ENCODE results near the gene SLC39A9. TPM values are rescaled to one million over a fixed set of nuclear protein-coding genes. Genes with fewer than 3 reads are reported as not detected.
A peak's percentile ranks its signal among the peaks of the same experiment; 100 is the strongest.

SLC39A9 gene
- total and polyA plus RNA-seq, 2 of the 13 experiments (the other 11 are each of a cell fraction or from before 2014, with no cell fraction given): 46.6 to 69.5 TPM

DNA sequence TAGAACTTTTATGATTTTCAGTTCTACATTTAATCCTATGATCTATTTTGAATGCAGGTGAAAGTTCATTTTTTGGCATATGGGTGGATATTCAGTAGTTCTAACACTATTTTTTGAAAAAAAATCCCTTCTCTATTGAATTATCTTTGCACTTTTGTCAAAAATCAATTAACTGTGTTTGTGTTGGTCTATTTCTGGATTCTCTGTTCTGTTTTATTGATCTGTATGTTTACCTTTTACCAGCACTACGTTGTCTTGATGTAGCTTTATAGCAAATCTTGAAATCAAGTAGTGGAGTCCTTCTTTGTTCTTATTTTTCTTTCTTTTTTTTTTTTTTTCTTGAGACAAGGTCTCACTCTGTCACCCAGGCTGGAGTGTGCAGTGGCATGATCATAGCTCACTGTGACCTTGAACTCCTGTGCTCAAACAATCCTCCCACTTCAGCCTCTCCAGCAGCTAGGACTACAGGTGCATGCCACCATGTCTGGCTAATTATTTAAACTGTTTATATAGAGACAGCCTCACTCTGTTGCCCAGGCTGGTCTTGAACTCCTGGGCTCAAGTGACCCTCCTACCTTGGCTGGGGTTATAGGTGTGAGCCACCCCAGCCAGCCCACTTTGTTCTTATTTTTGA, 31.9 kb downstream of the SLC39A9 start (continued):
- TF ChIP-seq, protein P1, sequence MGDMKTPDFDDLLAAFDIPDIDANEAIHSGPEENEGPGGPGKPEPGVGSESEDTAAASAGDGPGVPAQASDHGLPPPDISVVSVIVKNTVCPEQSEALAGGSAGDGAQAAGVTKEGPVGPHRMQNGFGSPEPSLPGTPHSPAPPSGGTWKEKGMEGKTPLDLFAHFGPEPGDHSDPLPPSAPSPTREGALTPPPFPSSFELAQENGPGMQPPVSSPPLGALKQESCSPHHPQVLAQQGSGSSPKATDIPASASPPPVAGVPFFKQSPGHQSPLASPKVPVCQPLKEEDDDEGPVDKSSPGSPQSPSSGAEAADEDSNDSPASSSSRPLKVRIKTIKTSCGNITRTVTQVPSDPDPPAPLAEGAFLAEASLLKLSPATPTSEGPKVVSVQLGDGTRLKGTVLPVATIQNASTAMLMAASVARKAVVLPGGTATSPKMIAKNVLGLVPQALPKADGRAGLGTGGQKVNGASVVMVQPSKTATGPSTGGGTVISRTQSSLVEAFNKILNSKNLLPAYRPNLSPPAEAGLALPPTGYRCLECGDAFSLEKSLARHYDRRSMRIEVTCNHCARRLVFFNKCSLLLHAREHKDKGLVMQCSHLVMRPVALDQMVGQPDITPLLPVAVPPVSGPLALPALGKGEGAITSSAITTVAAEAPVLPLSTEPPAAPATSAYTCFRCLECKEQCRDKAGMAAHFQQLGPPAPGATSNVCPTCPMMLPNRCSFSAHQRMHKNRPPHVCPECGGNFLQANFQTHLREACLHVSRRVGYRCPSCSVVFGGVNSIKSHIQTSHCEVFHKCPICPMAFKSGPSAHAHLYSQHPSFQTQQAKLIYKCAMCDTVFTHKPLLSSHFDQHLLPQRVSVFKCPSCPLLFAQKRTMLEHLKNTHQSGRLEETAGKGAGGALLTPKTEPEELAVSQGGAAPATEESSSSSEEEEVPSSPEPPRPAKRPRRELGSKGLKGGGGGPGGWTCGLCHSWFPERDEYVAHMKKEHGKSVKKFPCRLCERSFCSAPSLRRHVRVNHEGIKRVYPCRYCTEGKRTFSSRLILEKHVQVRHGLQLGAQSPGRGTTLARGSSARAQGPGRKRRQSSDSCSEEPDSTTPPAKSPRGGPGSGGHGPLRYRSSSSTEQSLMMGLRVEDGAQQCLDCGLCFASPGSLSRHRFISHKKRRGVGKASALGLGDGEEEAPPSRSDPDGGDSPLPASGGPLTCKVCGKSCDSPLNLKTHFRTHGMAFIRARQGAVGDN (CRISPR knock-in tag; IDR thresholded peaks at IDR 0.05): no peak
- TF ChIP-seq HNF4A (CRISPR knock-in tag; IDR thresholded peaks at IDR 0.05) (peak; percentile 77), TBL1XR1 (IDR thresholded peaks at IDR 0.05; ENCODE audit: borderline replicate concordance, low read length, partially characterized antibody) (peak; percentile 26), ZNF839 (CRISPR knock-in tag; IDR thresholded peaks at IDR 0.05; ENCODE audit: borderline replicate concordance) (no peak), EEA1 (CRISPR knock-in tag; IDR thresholded peaks at IDR 0.05; ENCODE audit: borderline replicate concordance) (no peak), ZMYM4 (CRISPR knock-in tag; IDR thresholded peaks at IDR 0.05) (peak; percentile 74), NR2F1 (CRISPR knock-in tag; IDR thresholded peaks at IDR 0.05) (0 out of 4 replicates have a peak, but pooled peaks of 1 of the 2 experiments have one; percentile 20), ONECUT2 (CRISPR knock-in tag; IDR thresholded peaks at IDR 0.05) (peak; percentile 86), HMGA1 (CRISPR knock-in tag; conservative IDR thresholded peaks at IDR 0.05) (no peak), ZMYM3 (CRISPR knock-in tag; IDR thresholded peaks at IDR 0.05) (peak; percentile 89), RXRB (CRISPR knock-in tag; IDR thresholded peaks at IDR 0.05; ENCODE audit: borderline replicate concordance) (peak; percentile 74), SP5 (CRISPR knock-in tag; IDR thresholded peaks at IDR 0.05; ENCODE audit: borderline replicate concordance, low read depth) (peak; percentile 76), RXRA (CRISPR knock-in tag; IDR thresholded peaks at IDR 0.05) (peak; percentile 57; the same call in 1 of the 2 replicates), ZMYM2 (CRISPR knock-in tag; IDR thresholded peaks at IDR 0.05) (peak; percentile 94), GATAD2A (CRISPR knock-in tag; IDR thresholded peaks at IDR 0.05) (peak; percentile 63; the same call in 1 of the 2 replicates), GABPB1 (CRISPR knock-in tag; IDR thresholded peaks at IDR 0.05) (0 out of 2 replicates have a peak, but pooled peaks have one; percentile 14), FOSL2 (CRISPR knock-in tag; IDR thresholded peaks at IDR 0.05) (peak; percentile 42)
- TF ChIP-seq, protein P2, sequence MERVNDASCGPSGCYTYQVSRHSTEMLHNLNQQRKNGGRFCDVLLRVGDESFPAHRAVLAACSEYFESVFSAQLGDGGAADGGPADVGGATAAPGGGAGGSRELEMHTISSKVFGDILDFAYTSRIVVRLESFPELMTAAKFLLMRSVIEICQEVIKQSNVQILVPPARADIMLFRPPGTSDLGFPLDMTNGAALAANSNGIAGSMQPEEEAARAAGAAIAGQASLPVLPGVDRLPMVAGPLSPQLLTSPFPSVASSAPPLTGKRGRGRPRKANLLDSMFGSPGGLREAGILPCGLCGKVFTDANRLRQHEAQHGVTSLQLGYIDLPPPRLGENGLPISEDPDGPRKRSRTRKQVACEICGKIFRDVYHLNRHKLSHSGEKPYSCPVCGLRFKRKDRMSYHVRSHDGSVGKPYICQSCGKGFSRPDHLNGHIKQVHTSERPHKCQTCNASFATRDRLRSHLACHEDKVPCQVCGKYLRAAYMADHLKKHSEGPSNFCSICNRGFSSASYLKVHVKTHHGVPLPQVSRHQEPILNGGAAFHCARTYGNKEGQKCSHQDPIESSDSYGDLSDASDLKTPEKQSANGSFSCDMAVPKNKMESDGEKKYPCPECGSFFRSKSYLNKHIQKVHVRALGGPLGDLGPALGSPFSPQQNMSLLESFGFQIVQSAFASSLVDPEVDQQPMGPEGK (CRISPR knock-in tag; IDR thresholded peaks at IDR 0.05): no peak
- TF ChIP-seq, protein P3, sequence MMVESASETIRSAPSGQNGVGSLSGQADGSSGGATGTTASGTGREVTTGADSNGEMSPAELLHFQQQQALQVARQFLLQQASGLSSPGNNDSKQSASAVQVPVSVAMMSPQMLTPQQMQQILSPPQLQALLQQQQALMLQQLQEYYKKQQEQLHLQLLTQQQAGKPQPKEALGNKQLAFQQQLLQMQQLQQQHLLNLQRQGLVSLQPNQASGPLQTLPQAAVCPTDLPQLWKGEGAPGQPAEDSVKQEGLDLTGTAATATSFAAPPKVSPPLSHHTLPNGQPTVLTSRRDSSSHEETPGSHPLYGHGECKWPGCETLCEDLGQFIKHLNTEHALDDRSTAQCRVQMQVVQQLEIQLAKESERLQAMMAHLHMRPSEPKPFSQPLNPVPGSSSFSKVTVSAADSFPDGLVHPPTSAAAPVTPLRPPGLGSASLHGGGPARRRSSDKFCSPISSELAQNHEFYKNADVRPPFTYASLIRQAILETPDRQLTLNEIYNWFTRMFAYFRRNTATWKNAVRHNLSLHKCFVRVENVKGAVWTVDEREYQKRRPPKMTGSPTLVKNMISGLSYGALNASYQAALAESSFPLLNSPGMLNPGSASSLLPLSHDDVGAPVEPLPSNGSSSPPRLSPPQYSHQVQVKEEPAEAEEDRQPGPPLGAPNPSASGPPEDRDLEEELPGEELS (CRISPR knock-in tag; IDR thresholded peaks at IDR 0.05): peak; percentile 41; the same call in 1 of the 2 replicates
- TF ChIP-seq, protein P4, sequence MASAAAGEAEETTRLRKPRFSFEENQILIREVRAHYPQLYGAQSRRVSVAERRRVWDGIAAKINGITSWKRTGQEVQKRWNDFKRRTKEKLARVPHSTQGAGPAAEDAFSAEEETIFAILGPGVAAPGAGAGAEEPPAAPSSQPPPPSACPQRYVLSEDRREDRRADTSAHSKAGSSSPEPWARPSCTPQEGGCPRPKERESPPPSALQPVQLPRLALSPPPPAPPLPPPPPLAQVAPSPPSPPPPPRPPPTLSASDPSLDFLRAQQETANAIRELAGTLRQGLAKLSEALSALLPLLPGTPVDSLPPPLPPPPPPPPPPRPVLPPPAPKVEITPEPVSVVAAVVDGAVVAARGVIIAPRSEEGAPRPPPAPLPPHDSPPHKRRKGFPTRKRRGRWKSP (CRISPR knock-in tag; IDR thresholded peaks at IDR 0.05): no peak

All from HepG2 (cell line).